Muscle of back (tissue), 11 donors: ENCODE data around the gene C9. TPM values are rescaled to one million over a fixed set of nuclear protein-coding genes. Genes with fewer than 3 reads are reported as not detected.
"Not testable (repeated sequence)": the region's sequence is repeated elsewhere in the genome, so short reads cannot be mapped to it uniquely, and the experiment has no call there.

ENCODE experiments used
- DNase-seq, 3 donors: peaks; one replicate each; pipeline versions ENCODE4 v3.0.0 to v3.0.0-alpha.2; 2013
- polyA plus RNA-seq, 10 donors: library from polyadenylated mRNA; unstranded; fragments of 120-200 nt; gene quantifications; one replicate each; pipeline ENCODE4 v1.2.1, GENCODE V29; 2013; ENCODE audit not compliant: insufficient read length in 10 of 10

Gene C9
- polyA plus RNA-seq, 10 donors, result 0.20 to 0.53 (median 0.43) TPM

DNA sequence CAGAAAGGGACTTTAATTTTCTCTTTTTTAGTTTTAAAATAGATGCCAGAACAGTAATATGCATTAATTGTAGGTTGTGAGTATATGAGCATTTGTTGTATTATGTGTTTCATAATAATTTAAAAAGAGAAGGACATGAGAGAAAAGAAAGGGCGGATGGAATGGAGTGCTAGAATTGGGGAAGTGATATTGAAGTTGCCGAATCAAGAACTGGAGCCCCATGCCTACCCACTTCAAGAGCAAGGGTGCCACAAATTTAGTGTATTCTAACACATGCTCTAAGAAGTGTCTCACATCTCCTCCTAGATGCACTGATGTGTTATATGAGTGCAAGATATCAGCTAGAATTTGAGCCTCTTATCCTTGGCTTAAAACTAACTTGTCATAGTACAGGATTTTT is 101.3 kb downstream of the C9 start:
- DNase-seq, result no peak

DNA sequence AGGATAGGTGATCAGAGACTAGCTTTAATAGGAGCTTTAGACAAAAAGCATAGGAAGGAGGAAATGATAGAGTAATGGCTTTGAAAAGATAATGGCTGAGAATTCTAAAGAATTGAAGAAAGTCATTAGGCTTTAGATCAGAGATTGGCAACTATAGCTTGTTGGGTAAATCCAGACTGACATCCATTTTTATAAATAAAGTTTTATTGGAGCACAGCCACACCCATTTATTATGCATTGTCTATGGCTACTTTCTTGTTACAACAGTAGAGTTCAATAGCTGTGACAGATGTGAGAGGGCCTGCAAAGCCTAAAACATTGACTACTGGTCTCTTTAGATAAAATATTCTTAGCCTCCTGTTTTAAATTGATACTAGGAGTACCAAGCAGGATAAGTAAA is 104.2 kb downstream of the C9 start:
- DNase-seq, result no peak

DNA sequence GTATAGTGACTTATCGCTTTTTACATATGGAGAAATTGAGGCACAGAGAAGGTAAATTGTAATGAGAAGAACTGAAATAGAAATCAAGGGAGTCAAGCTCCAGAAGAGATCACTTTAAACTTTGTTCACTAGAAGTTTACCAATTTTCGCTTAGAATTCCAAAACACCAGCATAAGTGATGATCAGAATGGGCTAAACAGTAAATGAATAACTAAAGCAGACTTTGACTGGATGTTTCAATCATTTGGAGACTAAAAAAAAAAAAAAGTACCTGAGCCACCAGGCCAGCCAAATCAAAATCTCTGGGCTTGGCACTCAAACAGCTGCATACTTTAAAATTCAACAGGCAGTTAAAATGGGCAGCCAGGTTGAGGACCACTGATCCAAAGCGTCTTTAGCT is 106.7 kb downstream of the C9 start:
- DNase-seq, result no peak

DNA sequence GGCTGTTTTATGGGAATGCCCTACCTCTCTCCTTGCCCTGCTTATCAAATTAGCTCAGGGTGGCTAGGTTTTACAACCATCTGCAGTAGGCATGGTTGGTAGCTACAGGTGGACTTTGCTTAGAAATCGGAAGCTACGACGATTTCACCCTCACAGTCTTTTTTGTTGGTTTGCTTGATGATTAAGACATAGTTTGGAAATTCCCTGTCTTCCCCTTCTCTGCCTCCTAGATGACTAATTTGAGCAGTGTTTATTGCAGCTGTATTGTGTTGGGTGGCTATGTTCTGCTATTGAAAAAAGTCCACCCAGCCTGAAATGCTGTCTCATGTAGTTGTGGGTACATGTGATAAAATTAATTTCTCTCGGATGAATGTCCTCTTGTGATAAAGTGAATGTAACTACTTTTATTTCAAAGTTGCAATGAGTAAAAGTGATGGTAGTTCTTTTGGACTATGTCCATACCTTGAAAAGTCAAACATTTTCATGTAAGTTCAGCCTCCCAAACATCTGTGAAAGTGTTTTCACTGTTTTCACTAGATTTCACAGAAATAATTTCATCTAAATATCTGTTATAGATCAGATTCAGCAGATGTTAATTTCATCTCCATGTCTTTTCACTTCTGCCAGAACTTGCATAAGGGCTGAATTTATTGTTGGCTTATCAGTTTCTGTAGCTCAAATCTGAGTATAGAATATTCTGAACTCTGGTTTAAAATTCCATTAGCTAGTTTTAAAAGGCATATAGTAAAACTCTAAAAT is 107.6 kb downstream of the C9 start:
- DNase-seq, result peak; percentile 16 to 52 (median 25)

DNA sequence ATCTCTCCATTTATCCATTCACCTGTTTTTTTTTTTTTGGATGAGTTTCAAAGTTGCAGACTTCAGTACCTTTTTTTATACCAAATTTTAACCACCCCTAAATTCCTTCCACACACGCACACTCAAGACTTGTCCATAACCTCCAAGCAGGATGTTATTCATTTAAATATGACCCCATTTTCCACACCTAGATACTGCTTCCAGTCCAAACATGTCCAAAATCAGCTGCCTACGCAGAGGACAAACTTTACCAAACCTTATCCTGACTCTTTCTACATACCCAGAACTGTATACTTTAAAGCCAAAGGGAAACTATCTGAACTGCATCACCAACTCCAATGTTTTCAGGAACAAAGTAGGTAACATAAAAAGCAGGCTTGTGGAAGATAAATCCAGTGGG is 108.9 kb downstream of the C9 start:
- no peak for DNase-seq

DNA sequence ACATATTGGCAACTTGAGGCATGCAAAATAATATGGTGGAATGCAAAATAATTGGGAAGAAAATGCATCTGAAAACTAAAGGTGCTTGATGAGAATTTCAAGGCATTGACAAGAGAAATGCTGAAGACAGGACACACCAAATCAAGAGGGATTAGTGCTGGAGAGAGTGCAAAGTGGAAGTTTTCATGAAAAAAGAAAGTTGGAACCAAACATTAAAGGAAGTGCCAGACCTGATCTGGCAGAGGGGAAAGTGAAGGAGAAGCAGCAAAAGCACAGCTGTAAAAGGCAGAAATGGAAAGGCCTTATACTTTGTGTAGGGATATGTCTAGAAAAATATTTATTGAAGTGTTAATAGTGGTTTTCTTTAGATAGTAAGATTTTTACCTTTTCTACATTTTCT is 109.6 kb downstream of the C9 start:
- peak; percentile 19 to 54 (median 45) for DNase-seq

DNA sequence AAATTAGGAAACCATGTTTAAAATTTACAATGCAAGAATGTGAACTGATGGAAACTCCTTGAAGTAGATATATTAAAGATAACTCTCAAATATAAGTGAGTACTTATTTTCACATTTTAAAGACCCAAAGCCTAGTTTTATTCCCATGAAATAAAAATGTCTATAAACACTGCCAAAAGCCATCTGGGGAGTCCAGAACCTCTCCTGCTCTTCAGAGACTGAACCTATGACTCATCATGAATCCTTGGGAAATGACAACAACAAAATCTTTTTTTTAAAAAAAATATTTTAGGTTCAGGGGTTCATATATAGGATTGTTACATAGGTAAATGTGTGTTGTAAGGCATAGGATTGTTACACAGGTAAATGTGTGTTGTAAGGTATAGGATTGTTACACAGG is 111.1 kb downstream of the C9 start:
- no peak for DNase-seq

DNA sequence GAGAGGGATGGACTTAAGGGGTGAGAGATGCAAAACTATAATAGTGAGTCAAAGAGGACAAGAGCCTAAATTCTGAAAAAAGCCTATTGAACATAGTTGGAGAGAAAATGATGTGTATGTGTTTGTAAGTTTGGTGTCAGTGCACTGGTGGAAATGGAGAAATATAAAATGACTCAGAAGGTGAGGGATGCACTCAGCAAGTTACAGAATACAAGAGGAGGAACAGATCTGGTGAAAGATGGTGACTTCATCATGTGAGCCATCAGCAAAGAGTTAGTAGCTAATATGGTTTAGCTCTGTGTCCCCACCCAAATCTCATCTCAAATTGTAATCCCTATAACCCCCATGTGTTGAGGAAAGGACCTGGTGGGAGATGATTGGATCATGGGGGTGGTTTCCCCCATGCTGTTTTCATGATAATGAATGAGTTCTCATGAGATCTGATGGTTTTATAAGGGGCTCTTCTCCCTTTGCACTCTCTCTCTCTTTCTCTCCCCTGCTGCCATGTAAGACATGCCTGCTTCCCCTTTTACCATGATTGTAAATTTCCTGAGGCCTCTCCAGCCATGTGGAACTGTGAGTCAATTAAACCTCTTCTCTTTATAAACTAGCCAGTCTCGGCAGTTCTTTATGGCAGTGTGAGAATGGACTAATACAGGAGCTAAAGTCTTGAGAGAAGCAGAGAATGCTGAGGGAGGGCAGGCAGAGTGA is 114.6 kb downstream of the C9 start:
- no peak for DNase-seq

DNA sequence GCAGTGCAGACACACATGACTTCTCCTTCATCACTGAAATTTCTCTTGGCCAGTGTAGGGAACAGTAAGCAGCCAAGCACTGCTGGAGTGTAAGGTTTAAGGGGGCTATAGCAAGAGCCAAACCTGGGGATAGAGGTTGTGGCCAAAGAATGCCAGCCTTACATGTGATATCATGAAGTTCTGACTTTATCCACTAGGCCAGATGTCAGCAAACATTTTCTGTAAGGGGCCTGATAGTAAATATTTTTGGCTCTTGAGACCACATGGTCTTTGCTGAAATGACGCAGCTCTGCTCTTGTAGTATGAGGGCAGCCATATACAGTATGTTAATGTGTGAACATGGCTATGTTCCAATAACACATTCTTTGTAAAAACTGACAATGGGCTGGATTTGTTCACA is 115.2 kb downstream of the C9 start:
- no peak for DNase-seq

DNA sequence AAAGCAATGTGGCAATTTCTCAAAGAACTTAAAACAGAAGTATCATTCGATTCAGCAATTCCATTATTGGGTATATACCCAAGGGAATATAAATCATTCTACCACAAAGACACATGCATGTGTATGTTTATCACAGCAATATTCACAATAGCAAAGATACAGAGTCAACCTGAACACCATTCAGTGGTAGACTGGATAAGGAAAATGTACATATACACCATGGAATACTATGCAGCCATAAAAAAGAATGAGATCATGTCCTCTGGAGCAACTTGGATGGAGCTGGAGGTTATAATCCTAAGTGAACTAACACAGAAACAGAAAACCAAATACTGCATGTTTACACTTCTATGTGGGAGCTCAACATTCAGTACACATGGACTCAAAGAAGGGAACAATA is 123.5 kb downstream of the C9 start:
- no peak for DNase-seq

DNA sequence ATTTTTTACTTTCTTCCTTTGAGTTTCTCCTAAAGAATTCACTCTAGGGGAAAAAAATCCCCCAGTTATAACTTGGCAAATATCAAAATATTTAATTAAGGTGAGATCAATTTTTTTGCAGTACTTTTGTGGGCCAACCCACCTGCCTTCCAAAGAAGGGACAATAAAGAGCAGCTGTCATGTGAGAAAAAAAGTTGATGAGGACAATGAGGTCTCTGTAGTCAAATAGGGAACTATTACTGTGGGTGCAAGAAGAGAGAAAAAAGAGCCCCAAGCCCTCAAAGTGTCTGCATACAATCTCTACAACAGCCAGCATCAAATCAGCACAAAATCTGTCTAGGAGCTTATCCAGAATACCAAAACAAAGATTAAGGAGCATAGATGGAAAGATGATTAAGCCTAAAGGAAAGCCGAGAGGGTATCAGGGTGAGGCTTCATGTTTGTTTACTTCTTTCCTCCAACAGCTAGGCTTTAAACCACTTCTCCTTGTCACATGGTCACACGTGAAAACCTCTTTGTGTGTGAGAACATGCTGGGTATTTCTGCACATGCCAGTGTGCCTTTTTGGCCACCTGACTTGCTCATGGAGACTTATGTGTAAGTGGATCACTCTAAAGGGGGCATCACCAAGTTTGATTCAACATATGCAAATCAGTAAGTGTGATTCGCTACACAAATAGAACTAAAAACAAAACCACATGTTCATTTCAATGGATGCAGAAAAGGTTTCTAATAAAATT is 125.8 kb downstream of the C9 start:
- no peak for DNase-seq

DNA sequence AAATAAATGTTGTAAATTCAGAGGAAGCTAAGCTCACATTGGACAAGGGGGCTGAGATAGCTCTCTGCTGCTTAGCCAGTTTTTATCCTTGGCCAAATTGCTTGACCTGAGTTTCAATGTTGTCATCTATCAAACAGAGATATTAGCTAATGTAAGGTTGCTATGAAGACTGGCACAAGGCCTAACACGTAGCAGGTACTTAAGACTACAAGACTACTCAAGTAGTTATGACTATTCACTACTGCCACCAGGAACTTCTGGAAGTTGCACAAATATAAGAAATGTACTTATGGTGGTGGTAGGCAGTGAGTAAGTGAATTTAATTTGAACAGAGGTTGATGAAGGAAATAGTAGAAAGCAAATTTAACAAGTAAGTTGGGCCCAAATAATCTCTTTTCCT is 127.6 kb downstream of the C9 start:
- no peak for DNase-seq

DNA sequence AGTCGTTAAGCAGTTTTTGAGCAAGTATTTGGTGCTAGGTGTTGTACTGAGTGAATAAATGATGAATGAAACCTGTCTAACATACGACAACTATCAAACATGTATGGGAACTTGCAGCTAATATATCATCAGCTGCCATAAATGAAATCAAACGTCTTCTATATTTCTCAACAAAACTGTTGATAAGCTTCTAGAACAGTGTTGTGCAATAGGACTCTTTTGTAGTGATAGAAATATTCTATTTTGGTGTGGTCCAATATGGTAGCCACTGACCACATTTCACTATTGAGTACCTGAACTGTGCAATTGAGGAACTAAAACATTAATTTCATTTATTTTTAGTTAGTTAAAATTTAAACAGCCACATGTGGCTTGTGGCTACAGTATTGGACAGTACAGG is 128.6 kb downstream of the C9 start:
- DNase-seq, result no peak

DNA sequence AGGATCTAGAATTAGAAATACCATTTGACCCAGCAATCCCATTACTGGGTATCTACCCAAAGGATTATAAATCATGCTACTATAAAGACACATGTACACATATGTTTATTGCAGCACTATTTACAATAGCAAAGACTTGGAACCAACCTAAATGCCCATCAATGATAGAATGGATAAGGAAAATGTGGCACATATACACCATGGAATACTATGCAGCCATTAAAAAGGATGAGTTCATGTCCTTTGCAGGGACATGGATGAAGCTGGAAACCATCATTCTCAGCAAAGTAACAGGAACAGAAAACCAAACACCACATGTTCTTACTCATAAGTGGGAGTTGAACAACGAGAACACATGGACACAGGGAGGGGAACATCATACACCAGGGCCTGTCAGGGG is 129.8 kb downstream of the C9 start:
- not testable (repeated sequence) for DNase-seq

Other genes with a start within 250 kb of the C9 start
- 10 to 100 TPM in 1 of 10 donors, 1 to 10 TPM in 9; 1.9 to 17.6 (median 2.8) TPM for gene FYB1, start 144.9 kb downstream of the C9 start, polyA plus RNA-seq
- gene DAB2, start 60.5 kb upstream of the C9 start, polyA plus RNA-seq, result 100 to 1,000 TPM in 9 of 10 donors, 10 to 100 TPM in 1; 93.1 to 139 (median 110) TPM